ENCODE measurements around the gene CACNA2D2. TPM values are rescaled to one million over a fixed set of nuclear protein-coding genes. Genes with fewer than 3 reads are reported as not detected.

Gene CACNA2D2
- total RNA-seq, 3 donors from 2014 or later, result 0.35 to 0.90 (median 0.58) TPM

- no peaks in the 10 kb centered on the region for H3K27me3 Mint-ChIP-seq (ENCODE audit: low read depth)
Measured at GRCh38 chr3:50474717-50475116, 28.7 kb downstream of the CACNA2D2 start.

GRCh38 chr3:50473768-50474167 lies 29.7 kb downstream of the CACNA2D2 start:
- H3K9me3 Mint-ChIP-seq, result no peaks in the 10 kb centered on the region
- peaks cover 14% of the 10 kb centered on the region for H3K4me1 Mint-ChIP-seq (ENCODE audit: low read depth)
- H3K27me3 Mint-ChIP-seq (ENCODE audit: low read depth), result no peaks in the 10 kb centered on the region
- no peak for ATAC-seq
- H3K36me3 Mint-ChIP-seq (ENCODE audit: insufficient read depth), result no peaks in the 10 kb centered on the region
- no peak for DNase-seq
- no peak overlapping the region for H3K4me3 Mint-ChIP-seq

More at GRCh38 chr3:50474717-50475116, 28.7 kb downstream of the CACNA2D2 start:
- no peak overlapping the region for H3K4me3 Mint-ChIP-seq
- no peaks in the 10 kb centered on the region for H3K9me3 Mint-ChIP-seq
- H3K4me1 Mint-ChIP-seq (ENCODE audit: low read depth), result peaks cover 14% of the 10 kb centered on the region
- ATAC-seq, result no peak
- no peak for DNase-seq
- H3K36me3 Mint-ChIP-seq (ENCODE audit: insufficient read depth), result no peaks in the 10 kb centered on the region

- ATAC-seq, result peak in 1 of 2 donors; percentile 24
- Mint-ChIP-seq H3K4me1 (ENCODE audit: low read depth) (peaks cover 14% of the 10 kb centered on the region), H3K9me3 (no peaks in the 10 kb centered on the region), H3K36me3 (ENCODE audit: insufficient read depth) (no peaks in the 10 kb centered on the region), H3K27me3 (ENCODE audit: low read depth) (no peaks in the 10 kb centered on the region), H3K4me3 (no peak overlapping the region)
- no peak for DNase-seq
Measured at GRCh38 chr3:50472958-50473357, 30.5 kb downstream of the CACNA2D2 start.

GRCh38 chr3:50470658-50471057 lies 32.8 kb downstream of the CACNA2D2 start:
- Mint-ChIP-seq H3K27me3 (ENCODE audit: low read depth) (no peaks in the 10 kb centered on the region), H3K36me3 (ENCODE audit: insufficient read depth) (no peaks in the 10 kb centered on the region), H3K4me1 (ENCODE audit: low read depth) (peaks cover 14% of the 10 kb centered on the region), H3K9me3 (no peaks in the 10 kb centered on the region), H3K4me3 (no peak overlapping the region)
- ATAC-seq (no peak), DNase-seq (no peak)

GRCh38 chr3:50467919-50468318 lies 35.5 kb downstream of the CACNA2D2 start:
- no peak for DNase-seq
- H3K4me3 Mint-ChIP-seq, result no peak overlapping the region
- peaks cover 5% of the 10 kb centered on the region for H3K4me1 Mint-ChIP-seq (ENCODE audit: low read depth)
- no peaks in the 10 kb centered on the region for H3K27me3 Mint-ChIP-seq (ENCODE audit: low read depth)
- H3K36me3 Mint-ChIP-seq (ENCODE audit: insufficient read depth), result no peaks in the 10 kb centered on the region
- ATAC-seq, result no peak
- H3K9me3 Mint-ChIP-seq, result no peaks in the 10 kb centered on the region

- H3K4me1 Mint-ChIP-seq (ENCODE audit: low read depth), result no peaks in the 10 kb centered on the region
- DNase-seq (no peak), ATAC-seq (no peak)
- H3K4me3 Mint-ChIP-seq, result no peak overlapping the region
- H3K36me3 Mint-ChIP-seq (ENCODE audit: insufficient read depth), result no peaks in the 10 kb centered on the region
- no peaks in the 10 kb centered on the region for H3K9me3 Mint-ChIP-seq
- no peaks in the 10 kb centered on the region for H3K27me3 Mint-ChIP-seq (ENCODE audit: low read depth)
Measured at GRCh38 chr3:50466177-50466576, 37.3 kb downstream of the CACNA2D2 start.

GRCh38 chr3:50464569-50464968 lies 38.9 kb downstream of the CACNA2D2 start:
- H3K9me3 Mint-ChIP-seq, result no peaks in the 10 kb centered on the region
- H3K36me3 Mint-ChIP-seq (ENCODE audit: insufficient read depth), result no peaks in the 10 kb centered on the region
- no peaks in the 10 kb centered on the region for H3K27me3 Mint-ChIP-seq (ENCODE audit: low read depth)
- ATAC-seq (no peak), DNase-seq (no peak)
- H3K4me1 Mint-ChIP-seq (ENCODE audit: low read depth), result no peaks in the 10 kb centered on the region
- H3K4me3 Mint-ChIP-seq, result no peak overlapping the region

- H3K9me3 Mint-ChIP-seq, result no peaks in the 10 kb centered on the region
- peaks cover 3% of the 10 kb centered on the region for H3K27me3 Mint-ChIP-seq (ENCODE audit: low read depth)
- no peak overlapping the region for H3K4me3 Mint-ChIP-seq
- H3K4me1 Mint-ChIP-seq (ENCODE audit: low read depth), result no peaks in the 10 kb centered on the region
- no peak for ATAC-seq
- no peak for DNase-seq
- no peaks in the 10 kb centered on the region for H3K36me3 Mint-ChIP-seq (ENCODE audit: insufficient read depth)
Measured at GRCh38 chr3:50459785-50460184, 43.6 kb downstream of the CACNA2D2 start.

GRCh38 chr3:50457988-50458387 lies 45.4 kb downstream of the CACNA2D2 start:
- no peak for DNase-seq
- H3K4me3 Mint-ChIP-seq, result no peak overlapping the region
- H3K4me1 Mint-ChIP-seq (ENCODE audit: low read depth), result no peaks in the 10 kb centered on the region
- H3K27me3 Mint-ChIP-seq (ENCODE audit: low read depth), result peaks cover 3% of the 10 kb centered on the region
- H3K9me3 Mint-ChIP-seq, result no peaks in the 10 kb centered on the region
- no peak for ATAC-seq
- H3K36me3 Mint-ChIP-seq (ENCODE audit: insufficient read depth), result no peaks in the 10 kb centered on the region

- Mint-ChIP-seq H3K4me1 (ENCODE audit: low read depth) (peaks cover 8% of the 10 kb centered on the region), H3K36me3 (ENCODE audit: insufficient read depth) (no peaks in the 10 kb centered on the region), H3K4me3 (no peak overlapping the region), H3K27me3 (ENCODE audit: low read depth) (peaks cover 3% of the 10 kb centered on the region), H3K9me3 (no peaks in the 10 kb centered on the region)
- no peak for DNase-seq
- ATAC-seq, result no peak
Measured at GRCh38 chr3:50455161-50456018, 48.0 kb downstream of the CACNA2D2 start.

GRCh38 chr3:50454481-50455070 lies 48.9 kb downstream of the CACNA2D2 start:
- no peak overlapping the region for H3K4me3 Mint-ChIP-seq
- H3K4me1 Mint-ChIP-seq (ENCODE audit: low read depth), result peaks cover 10% of the 10 kb centered on the region
- ATAC-seq (no peak), DNase-seq (no peak)
- H3K9me3 Mint-ChIP-seq, result no peaks in the 10 kb centered on the region
- H3K27me3 Mint-ChIP-seq (ENCODE audit: low read depth), result peaks cover 3% of the 10 kb centered on the region
- no peaks in the 10 kb centered on the region for H3K36me3 Mint-ChIP-seq (ENCODE audit: insufficient read depth)

GRCh38 chr3:50453907-50454306 lies 49.5 kb downstream of the CACNA2D2 start:
- DNase-seq, result no peak
- no peaks in the 10 kb centered on the region for H3K36me3 Mint-ChIP-seq (ENCODE audit: insufficient read depth)
- ATAC-seq, result no peak
- H3K27me3 Mint-ChIP-seq (ENCODE audit: low read depth), result peaks cover 3% of the 10 kb centered on the region
- H3K4me1 Mint-ChIP-seq (ENCODE audit: low read depth), result peaks cover 14% of the 10 kb centered on the region
- H3K9me3 Mint-ChIP-seq, result no peaks in the 10 kb centered on the region
- no peak overlapping the region for H3K4me3 Mint-ChIP-seq

GRCh38 chr3:50450209-50450921 lies 53.1 kb downstream of the CACNA2D2 start:
- H3K9me3 Mint-ChIP-seq, result no peaks in the 10 kb centered on the region
- peak; percentile 49 for DNase-seq
- peak; percentile 83 to 84 for ATAC-seq
- H3K27me3 Mint-ChIP-seq (ENCODE audit: low read depth), result no peaks in the 10 kb centered on the region
- peaks cover 14% of the 10 kb centered on the region for H3K4me1 Mint-ChIP-seq (ENCODE audit: low read depth)
- H3K36me3 Mint-ChIP-seq (ENCODE audit: insufficient read depth), result no peaks in the 10 kb centered on the region
- peak overlapping the region; percentile 72 for H3K4me3 Mint-ChIP-seq

- ATAC-seq (no peak), DNase-seq (no peak)
- Mint-ChIP-seq H3K9me3 (no peaks in the 10 kb centered on the region), H3K4me3 (no peak overlapping the region), H3K27me3 (ENCODE audit: low read depth) (no peaks in the 10 kb centered on the region), H3K4me1 (ENCODE audit: low read depth) (peaks cover 14% of the 10 kb centered on the region), H3K36me3 (ENCODE audit: insufficient read depth) (no peaks in the 10 kb centered on the region)
Measured at GRCh38 chr3:50448752-50449539, 54.5 kb downstream of the CACNA2D2 start.

Measured in activated T-cell treated with anti-CD3 and anti-CD28 coated beads, Interleukin-2, amount 50 U/mL, for 4 hours (primary cell).